ENCODE results near the gene MAMDC2. TPM values are rescaled to one million over a fixed set of nuclear protein-coding genes. Genes with fewer than 3 reads are reported as not detected.
"Not testable (repeated sequence)": the region's sequence is repeated elsewhere in the genome, so short reads cannot be mapped to it uniquely, and the experiment has no call there.

The MAMDC2 gene
- total RNA-seq, 2 donors from 2014 or later = 12.3 to 19.6 TPM

DNA sequence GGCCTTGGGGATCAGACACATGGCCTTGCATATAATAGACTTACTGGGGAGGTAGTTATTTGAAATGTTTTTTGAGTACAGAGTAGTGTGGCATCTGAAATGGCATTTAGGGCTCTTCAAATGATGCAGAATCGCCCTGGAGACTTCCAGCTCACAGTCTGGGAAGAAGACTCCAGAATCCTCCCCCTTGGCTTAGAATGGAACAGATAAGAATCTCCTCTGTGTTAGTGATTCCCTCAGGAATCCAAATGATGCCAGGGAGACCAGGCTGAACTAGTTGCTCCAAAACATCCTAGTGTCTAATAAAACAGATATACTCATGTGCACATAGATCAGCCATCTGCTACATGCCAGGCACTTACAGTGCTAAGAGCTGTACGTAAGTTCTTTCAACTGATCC, 176.6 kb downstream of the MAMDC2 start:
- intact Hi-C loops (cut with DNase I) = loop anchor here in 1 of 2 donors (10.0 kb wide), 1 partner anchor 95 kb away; no protein-coding TSS in a partner anchor
- no peak for DNase-seq
- ATAC-seq = no peak

DNA sequence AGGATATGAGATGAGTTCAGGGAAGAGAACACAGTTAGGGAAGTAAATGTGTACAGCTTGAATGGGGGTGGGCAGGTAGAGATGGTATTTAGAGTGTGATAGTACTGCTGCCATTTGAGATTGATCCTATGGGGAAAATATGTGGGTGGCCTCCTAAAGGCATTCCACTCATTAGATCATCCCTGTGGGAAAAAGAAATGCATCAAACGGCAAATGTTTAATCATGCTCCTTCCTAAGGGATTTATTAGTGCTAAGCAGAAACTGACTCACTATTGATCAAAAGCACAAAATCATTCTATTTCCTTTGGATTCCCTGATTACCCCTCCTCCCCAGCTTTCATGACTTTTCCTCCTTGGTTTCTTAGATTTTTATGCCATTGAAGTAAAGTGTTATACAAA, 178.7 kb downstream of the MAMDC2 start:
- ATAC-seq (no peak), DNase-seq (no peak)
- intact Hi-C loops (cut with DNase I) = loop anchor here in 1 of 2 donors (10.0 kb wide), 1 partner anchor 98 kb away; no protein-coding TSS in a partner anchor

DNA sequence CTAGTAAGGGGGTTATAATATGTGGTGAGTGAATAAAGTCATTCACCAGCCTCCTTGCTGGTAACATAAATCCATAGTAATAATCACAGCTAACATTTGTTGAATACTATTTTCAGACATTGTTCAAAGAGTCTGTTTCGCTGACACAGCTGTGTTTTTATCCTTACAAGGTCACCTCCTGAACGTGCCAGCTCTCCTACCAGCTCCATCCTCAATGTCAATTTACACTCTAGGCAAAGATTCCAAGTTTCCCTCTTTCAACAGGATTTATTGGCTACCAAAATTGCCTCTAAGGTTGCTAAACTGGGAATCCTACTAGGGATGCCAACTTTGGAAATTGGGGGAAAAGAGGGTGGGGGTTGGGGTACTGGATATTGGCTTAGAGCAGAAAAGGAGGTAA, 184.5 kb downstream of the MAMDC2 start:
- intact Hi-C loops (cut with DNase I) = loop anchor here in 1 of 2 donors (2.0 to 10.0 kb wide), 2 partner anchors 103 to 255 kb away; no protein-coding TSS in a partner anchor
- DNase-seq (no peak), ATAC-seq (peak in 1 of 2 donors; percentile 41)

DNA sequence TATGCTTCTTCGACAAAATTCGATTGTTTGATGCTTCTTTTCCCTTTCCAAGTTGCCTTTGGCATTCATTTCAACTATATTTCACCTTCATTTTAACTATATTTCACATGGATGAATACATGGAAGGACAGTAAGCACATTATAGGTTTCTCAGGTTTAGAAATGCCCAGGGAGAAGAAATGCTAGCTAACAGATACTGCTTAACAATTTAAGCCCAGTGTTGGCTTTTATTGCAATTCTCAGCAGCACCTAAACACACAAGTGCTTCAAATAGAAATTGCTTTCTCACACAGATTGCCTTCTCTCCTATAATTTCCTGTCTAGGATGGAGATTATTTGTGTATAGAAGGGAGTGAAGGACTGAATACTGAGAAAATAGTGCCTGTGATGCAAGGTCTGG, 185.0 kb downstream of the MAMDC2 start:
- intact Hi-C loops (cut with DNase I) = loop anchor here in 1 of 2 donors (2.0 to 10.0 kb wide), 2 partner anchors 104 to 256 kb away; no protein-coding TSS in a partner anchor
- DNase-seq (no peak), ATAC-seq (no peak)

DNA sequence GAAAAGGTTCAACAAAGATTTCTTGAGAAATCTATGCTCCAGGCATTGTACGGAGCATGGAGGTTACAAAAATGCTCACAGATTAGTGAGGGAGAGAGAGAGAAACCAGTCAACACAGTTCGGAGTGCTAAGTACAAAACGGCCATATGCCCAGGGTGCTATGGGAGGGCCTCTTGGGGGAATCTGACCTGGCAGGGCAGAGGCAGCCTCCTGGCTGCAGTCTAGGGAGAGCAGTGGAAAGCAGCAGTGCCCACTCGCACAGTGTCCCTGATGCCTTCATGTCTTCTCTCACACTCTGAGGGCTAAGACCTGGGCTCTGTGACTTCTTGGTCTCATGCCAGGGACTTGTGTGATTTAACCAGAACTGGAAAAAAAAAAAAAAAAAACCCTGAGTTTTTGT, 185.4 kb downstream of the MAMDC2 start:
- intact Hi-C loops (cut with DNase I) = loop anchor here in 1 of 2 donors (2.0 to 10.0 kb wide), 2 partner anchors 104 to 256 kb away; no protein-coding TSS in a partner anchor
- ATAC-seq (peak; percentile 79 to 83), DNase-seq (no peak)

DNA sequence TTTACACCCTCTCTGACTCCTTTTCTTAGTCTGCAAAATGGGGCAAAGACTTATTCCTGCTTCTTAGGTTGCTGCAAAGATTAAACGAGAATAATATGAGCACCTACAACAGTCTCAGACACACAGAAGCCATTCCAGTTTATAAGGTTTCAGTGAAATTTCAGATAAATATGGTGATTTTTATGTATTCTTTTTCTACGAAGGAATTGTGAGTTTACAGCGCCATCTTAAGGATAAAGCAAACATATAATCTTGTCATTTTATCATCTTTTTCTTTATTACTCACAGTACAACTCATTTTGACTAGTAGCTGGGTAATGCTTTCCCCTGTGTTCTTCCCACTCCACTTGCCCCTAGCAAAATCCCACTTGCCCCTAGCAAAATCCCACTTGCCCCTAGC, 185.9 kb downstream of the MAMDC2 start:
- DNase-seq = no peak
- ATAC-seq = peak; percentile 35 to 51
- intact Hi-C loops (cut with DNase I) = loop anchor here in 1 of 2 donors (2.0 to 10.0 kb wide), 2 partner anchors 105 to 257 kb away; no protein-coding TSS in a partner anchor

DNA sequence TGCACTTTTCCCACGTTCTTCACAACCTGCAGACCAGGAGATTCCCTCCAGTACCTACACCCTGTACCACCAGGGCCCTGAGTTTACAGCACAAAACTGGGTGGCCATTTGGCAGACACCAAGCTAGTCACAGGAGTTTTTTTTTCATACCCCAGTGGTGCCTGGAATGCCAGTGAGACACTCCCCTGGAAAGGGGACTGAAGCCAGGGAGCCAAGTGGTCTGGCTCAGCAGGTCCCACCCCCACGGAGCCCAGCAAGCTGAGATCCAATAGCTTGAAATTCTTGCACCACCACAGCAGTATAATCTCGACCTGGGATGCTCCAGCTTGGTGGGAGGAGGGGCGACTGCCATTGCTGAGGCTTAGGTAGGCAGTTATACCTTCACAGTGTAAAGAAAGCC, 188.8 kb downstream of the MAMDC2 start:
- intact Hi-C loops (cut with DNase I) = no loop called here
- ATAC-seq (no peak), DNase-seq (no peak)

DNA sequence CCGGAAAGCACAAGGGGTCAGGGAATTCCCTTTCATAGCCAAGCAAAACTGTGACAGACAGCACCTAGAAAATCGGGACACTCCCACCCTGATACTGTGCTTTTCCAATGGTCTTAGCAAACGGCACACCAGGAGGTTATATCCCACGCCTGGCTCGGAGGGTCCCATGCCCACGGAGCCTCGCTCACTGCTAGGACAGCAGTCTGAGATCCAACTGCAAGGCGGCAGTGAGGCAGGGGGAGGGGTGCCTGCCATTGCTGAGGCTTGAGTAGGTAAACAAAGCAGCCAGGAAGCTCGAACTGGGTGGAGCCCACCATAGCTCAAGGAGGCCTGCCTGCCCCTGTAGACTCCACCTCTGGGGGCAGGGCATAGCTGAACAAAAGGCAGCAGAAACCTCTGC, 190.6 kb downstream of the MAMDC2 start:
- ATAC-seq; intact Hi-C loops (cut with DNase I); DNase-seq: not testable (repeated sequence)

DNA sequence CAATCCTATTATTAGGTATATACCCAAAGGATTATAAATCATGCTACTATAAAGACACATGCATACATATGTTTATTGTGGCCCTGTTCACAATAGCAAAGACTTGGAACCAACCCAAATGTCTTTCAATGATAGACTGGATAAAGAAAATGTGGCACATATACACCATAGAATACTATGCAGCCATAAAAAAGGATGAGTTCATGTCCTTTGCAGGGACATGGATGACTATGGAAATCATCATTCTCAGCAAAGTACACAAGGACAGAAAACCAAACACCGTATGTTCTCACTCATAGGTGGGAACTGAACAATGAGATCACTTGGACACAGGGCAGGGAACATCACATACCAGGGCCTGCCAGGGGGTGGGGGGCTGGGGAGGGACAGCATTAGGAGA, 202.3 kb downstream of the MAMDC2 start:
- ATAC-seq; DNase-seq; intact Hi-C loops (cut with DNase I): not testable (repeated sequence)

DNA sequence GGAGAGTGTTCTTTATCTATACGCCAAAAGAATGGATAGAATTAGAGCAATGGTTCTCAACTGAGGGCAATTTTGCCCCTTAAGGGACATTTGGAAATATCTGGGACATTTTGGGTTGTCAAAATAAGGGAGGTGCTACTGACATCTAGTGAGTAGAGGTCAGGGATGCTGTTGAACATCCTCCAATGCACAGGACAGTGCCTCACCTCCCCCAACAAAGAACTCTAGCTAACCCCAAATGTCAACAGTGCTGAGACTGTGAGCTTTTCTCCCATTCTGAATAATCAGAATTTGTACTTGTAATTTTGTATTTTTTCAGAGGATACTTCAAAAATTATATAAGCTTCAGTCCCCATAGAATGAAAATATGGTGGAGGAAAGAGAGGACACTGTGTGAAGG, 206.6 kb downstream of the MAMDC2 start:
- ATAC-seq (no peak), DNase-seq (no peak)
- intact Hi-C loops (cut with DNase I) = loop anchor here in 1 of 2 donors (10.0 kb wide), 1 partner anchor 355 kb away; no protein-coding TSS in a partner anchor

DNA sequence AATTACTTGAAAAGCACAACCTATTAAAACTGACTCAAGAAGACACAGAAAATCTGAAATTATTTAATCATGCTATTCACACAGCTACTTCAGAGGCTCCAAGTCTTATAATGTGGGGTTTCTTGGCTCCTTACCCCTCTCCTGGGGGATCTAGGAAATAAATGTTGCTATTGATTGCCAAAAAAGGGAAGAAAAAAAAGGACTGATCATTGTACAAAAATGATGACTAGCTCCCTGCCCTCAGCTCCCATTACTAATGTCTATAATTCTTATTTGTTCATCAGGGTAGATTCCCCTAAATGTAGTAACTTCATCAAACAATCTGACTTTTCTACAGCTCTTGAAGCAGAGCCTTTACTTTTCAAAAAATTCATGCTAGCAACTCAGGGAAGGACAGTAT, 211.8 kb downstream of the MAMDC2 start:
- ATAC-seq = no peak
- intact Hi-C loops (cut with DNase I) = loop anchor here in 1 of 2 donors (10.0 kb wide), 1 partner anchor 349 kb away; no protein-coding TSS in a partner anchor
- DNase-seq = no peak

DNA sequence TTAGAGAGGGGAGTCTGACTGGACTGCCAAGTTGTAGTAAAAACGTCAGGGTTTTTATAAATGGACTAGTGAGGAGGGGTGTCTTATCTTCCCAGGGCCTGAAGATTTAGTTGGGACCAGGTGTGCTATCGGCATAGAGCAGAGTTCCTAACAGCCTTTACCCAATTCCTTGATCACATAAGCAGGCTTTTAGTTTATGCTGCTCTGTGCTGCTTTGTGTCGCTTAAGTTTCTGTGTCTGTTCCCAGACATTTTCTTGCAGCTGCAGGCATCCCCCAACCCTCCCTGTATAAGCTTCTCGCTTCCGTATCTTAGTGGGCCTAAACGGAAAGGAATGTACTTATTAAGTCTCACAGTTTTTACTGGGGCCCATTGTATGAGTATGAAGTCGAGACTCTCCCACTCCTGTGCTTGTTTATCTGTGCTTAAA, 212.5 kb downstream of the MAMDC2 start:
- ATAC-seq = no peak
- intact Hi-C loops (cut with DNase I) = loop anchor here in 1 of 2 donors (10.0 kb wide), 1 partner anchor 349 kb away; no protein-coding TSS in a partner anchor

DNA sequence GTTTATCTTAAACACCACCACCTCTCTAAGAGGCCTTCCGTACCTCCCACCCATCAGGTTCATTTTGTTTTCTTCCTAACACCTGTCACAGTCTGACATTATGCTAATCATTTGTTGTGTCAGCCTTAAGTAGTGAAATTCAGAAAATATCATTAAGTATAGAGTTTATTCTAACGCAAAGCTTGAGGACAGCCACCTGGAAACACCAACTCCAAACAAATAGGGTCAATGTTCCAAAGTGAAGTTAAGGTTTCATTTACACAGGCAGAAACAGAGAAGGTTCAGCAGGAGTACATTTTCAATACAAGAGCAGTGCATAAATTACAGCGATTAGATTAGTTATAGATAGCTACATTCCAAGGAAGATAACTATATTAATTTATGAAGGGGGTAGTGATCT, 213.9 kb downstream of the MAMDC2 start:
- intact Hi-C loops (cut with DNase I) = loop anchor here in 1 of 2 donors (10.0 kb wide), 1 partner anchor 347 kb away; no protein-coding TSS in a partner anchor

More for the DNA sequence above, 212.5 kb downstream of the MAMDC2 start:
- DNase-seq = no peak

DNA sequence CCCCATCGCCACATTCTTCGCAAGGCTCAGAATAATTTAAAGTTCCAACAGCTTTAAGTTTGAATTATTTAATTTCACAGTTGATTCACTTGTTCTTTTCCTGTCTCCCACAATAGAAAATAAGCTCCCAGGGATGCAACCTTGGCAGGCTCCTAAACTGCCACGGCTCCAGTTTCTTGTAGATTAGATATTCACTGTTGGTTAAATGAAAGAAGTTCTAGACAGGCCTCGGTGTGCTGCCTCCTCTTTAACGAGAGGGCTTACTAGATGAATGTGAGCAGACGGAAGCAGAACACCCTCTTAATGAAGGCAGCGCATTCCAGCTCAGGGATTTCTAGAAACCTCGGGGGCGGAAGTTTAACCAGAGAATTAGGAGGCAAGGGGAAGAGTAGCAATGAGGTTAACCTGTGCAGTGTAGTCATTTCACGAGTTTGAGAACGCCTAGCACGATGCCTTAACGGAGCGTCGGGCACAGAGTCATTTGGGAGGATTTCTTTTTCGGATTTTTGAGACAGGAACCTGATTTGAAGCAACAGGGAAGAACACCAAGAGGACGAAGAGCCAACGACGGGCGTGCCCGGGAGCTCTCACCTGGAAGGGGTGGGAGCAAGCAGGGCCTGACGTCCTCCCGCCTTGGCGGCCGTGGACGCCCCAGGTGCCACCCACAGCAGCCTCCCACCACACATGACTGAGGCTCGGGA, 214.5 kb downstream of the MAMDC2 start:
- intact Hi-C loops (cut with DNase I) = loop anchor here in 1 of 2 donors (10.0 kb wide), 1 partner anchor 347 kb away; no protein-coding TSS in a partner anchor
- ATAC-seq = peak; percentile 55 to 68
- DNase-seq = peak; percentile 28

More for the DNA sequence above, 213.9 kb downstream of the MAMDC2 start:
- no peak for DNase-seq
- no peak for ATAC-seq

DNA sequence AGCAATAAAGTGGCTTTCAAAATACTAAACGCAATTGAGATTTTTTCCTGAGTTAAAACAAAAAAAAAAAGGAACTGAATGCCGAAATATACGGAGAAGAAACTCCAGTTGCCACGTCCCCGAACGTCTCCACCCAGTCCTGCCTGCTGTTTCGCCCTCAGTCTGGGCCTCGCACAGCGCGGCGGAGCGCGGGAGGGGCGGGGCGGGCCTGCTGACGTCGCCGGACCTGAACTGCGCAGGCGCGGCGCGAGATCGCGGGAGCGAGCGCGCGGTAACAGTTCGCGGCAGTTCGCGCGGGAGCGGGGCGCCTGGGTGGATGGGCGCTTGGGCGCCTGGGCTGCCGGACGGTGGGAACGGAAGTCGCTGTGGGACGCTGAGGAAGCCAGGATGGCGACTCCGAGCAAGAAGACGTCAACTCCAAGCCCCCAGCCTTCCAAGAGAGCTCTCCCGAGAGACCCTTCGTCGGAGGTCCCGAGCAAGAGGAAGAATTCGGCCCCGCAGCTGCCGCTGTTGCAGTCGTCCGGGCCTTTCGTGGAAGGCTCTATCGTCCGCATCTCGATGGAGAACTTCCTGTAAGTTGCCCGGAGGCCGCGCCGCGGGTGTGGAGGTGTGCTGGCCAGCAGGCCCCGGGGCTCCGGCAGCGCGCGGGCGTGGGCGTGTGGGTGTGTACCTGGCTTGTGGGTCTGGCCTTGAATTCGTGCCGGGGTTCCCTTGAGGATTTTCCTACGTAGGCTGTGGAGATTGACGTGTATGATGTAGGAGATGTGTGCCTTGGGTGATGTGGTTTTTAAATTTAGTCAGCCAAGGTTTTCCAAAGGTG, 215.3 kb downstream of the MAMDC2 start, which contains the start of gene SMC5:
Gene SMC5, plus strand, starts transcription at position 287 of the 820 bp plus-strand sequence. Its CDS starts 101 bp downstream, at position 388.
- ATAC-seq (peak; percentile 96 to 97), DNase-seq (peak; percentile 92)
- intact Hi-C loops (cut with DNase I) = loop anchor here in 1 of 2 donors (10.0 kb wide), 1 partner anchor 346 kb away; no protein-coding TSS in a partner anchor

DNA sequence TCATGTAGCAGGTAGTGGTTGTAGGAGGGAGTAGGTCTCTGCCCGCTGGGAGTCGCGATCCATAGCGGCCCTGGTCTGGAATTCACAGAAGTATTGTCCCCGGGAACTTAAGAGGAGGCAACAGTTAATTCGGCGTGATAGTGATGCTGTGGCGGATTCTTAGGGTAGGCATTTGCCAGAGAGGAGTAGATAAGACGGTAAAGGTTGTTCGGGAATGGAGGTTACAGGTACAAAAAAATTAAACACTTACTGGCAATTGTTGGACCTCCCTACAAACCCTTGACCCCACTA, 215.8 kb downstream of the MAMDC2 start:
- intact Hi-C loops (cut with DNase I) = loop anchor here in 1 of 2 donors (10.0 kb wide), 1 partner anchor 345 kb away; no protein-coding TSS in a partner anchor
- ATAC-seq (no peak), DNase-seq (no peak)

DNA sequence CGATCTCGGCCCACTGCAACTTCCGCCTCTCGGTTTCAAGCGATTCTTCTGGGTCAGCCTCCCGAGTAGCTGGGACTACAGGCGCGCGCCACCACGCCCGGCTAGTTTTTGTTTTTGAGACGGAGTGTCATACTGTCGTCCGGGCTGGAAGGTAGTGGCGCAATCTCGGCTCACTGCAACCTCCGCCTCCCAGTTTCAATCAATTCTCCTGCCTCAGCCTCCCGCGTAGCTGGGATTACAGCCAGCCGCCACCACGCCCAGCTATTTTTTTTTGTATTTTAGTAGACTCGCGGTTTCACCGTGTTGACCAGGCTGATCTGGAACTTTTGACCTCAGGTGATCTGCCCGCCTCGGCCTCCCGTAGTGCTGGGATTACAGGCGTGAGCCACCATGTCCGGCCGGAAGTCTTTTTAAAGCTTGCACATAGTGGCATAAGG, 216.4 kb downstream of the MAMDC2 start:
- DNase-seq (no peak), ATAC-seq (no peak)
- intact Hi-C loops (cut with DNase I) = no loop called here

DNA sequence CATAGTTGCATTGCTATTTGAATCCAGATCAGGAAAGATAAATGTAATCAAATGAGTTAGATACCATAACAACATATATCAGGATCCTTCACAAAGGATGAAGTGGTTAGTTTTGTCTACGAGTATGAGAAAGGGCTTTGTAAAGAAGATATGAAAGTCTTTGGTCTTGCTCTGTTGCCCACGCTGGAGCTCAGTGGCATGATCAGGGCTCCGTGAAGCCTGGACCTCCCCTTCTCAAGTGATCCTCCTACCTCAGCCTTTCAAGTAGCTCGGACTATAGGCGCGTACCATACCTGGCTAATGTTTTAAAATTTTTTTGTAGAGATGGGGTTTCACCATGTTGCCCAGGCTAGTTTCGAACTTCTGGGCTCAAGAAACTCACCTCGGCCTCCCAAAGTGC, 217.0 kb downstream of the MAMDC2 start:
- no peak for DNase-seq
- ATAC-seq = no peak
- intact Hi-C loops (cut with DNase I) = no loop called here
